ENCODE data around the gene PXN.
"Not testable (repeated sequence)": the region's sequence is repeated elsewhere in the genome, so short reads cannot be mapped to it uniquely, and the experiment has no call there.

PXN gene

GRCh38 chr12:120196817-120197541, 68.6 kb downstream of the PXN start:
- H3K4me3 ChIP-seq = not testable (repeated sequence)
- H3K27ac ChIP-seq = peak overlapping the region in 1 of 21 experiments; percentile 17

- no peak overlapping the region for H3K27ac ChIP-seq
- H3K4me3 ChIP-seq = no peak overlapping the region
Observed at GRCh38 chr12:120196363-120196762, 69.2 kb downstream of the PXN start.

- H3K27ac ChIP-seq = peak within 1 kb of the TSS; percentile 27 to 97 (median 90)
- H3K4me3 ChIP-seq = peak within 1 kb of the TSS; percentile 73 to 94 (median 91)
Observed at GRCh38 chr12:120194534-120195395, 70.8 kb downstream of the PXN start, which contains the start of gene GCN1. GCN1 (minus strand) TSS chr12:120194715; CDS start chr12:120194697, 18 bp downstream.

GRCh38 chr12:120194226-120194533, 71.3 kb downstream of the PXN start:
- Histone ChIP-seq H3K4me3 (peak overlapping the region; percentile 73 to 94 (median 91)), H3K27ac (peak overlapping the region; percentile 27 to 97 (median 90))

GRCh38 chr12:120193286-120193685, 72.2 kb downstream of the PXN start:
- Histone ChIP-seq H3K27ac (peak overlapping the region in 3 of 21 experiments; percentile 83 to 93 (median 90)), H3K4me3 (peak overlapping the region in 5 of 7 experiments; percentile 73 to 94 (median 83))

GRCh38 chr12:120190985-120191480, 74.5 kb downstream of the PXN start:
- Histone ChIP-seq H3K4me3 (no peak overlapping the region), H3K27ac (no peak overlapping the region)

- no peak overlapping the region for H3K27ac ChIP-seq
Observed at GRCh38 chr12:120190386-120190785, 75.1 kb downstream of the PXN start.

GRCh38 chr12:120186654-120187053, 78.9 kb downstream of the PXN start:
- Histone ChIP-seq H3K27ac (no peak overlapping the region), H3K4me3 (no peak overlapping the region)

More at GRCh38 chr12:120190386-120190785, 75.1 kb downstream of the PXN start:
- no peak overlapping the region for H3K4me3 ChIP-seq

- Histone ChIP-seq H3K4me3 (no peak overlapping the region), H3K27ac (no peak overlapping the region)
Observed at GRCh38 chr12:120183211-120183631, 82.3 kb downstream of the PXN start.

- no peak overlapping the region for H3K27ac ChIP-seq
- no peak overlapping the region for H3K4me3 ChIP-seq
Observed at GRCh38 chr12:120181991-120182631, 83.4 kb downstream of the PXN start.

- Histone ChIP-seq H3K27ac (no peak overlapping the region), H3K4me3 (no peak overlapping the region)
Observed at GRCh38 chr12:120180975-120181374, 84.6 kb downstream of the PXN start.

- no peak overlapping the region for H3K27ac ChIP-seq
Observed at GRCh38 chr12:120175537-120175936, 90.0 kb downstream of the PXN start.

GRCh38 chr12:120175062-120175461, 90.5 kb downstream of the PXN start:
- Histone ChIP-seq H3K4me3 (no peak overlapping the region), H3K27ac (no peak overlapping the region)

More at GRCh38 chr12:120175537-120175936, 90.0 kb downstream of the PXN start:
- no peak overlapping the region for H3K4me3 ChIP-seq

- Histone ChIP-seq H3K4me3 (no peak overlapping the region), H3K27ac (no peak overlapping the region)
Observed at GRCh38 chr12:120172053-120172452, 93.5 kb downstream of the PXN start.

GRCh38 chr12:120170631-120171030, 94.9 kb downstream of the PXN start:
- Histone ChIP-seq H3K4me3 (no peak overlapping the region), H3K27ac (no peak overlapping the region)

- no peak overlapping the region for H3K4me3 ChIP-seq
- H3K27ac ChIP-seq = no peak overlapping the region
Observed at GRCh38 chr12:120169946-120170345, 95.6 kb downstream of the PXN start.

GRCh38 chr12:120168337-120168736, 97.2 kb downstream of the PXN start:
- no peak overlapping the region for H3K27ac ChIP-seq
- no peak overlapping the region for H3K4me3 ChIP-seq

- Histone ChIP-seq H3K27ac (no peak overlapping the region), H3K4me3 (no peak overlapping the region)
Observed at GRCh38 chr12:120167529-120168095, 97.9 kb downstream of the PXN start.

GRCh38 chr12:120164293-120164692, 101.2 kb downstream of the PXN start:
- H3K4me3 ChIP-seq = no peak overlapping the region
- H3K27ac ChIP-seq = no peak overlapping the region

GRCh38 chr12:120162763-120163162, 102.8 kb downstream of the PXN start:
- no peak overlapping the region for H3K27ac ChIP-seq
- no peak overlapping the region for H3K4me3 ChIP-seq

Data from skin epidermis (tissue), 12 donors.